Gastrocnemius medialis (tissue), 4 donors: ENCODE data around the gene PNMA6F. TPM values are rescaled to one million over a fixed set of nuclear protein-coding genes. Genes with fewer than 3 reads are reported as not detected.

Source experiments
- ATAC-seq, 2 donors: fragments of 150-250 bp; one replicate each; pipeline ENCODE4 v1.9.1; 2016
- DNase-seq, 2 donors: peaks; one replicate each; pipeline ENCODE4 v3.0.0-alpha.2; 2019
- H3K27ac ChIP-seq, 4 donors: fragments of 200-600 bp; sonication (generic); 1 replicate in 1 of 4; 2 replicates in 3 of 4; pipeline ENCODE4 v1.5.1; 2016 to 2018; ENCODE audit warnings: mild to moderate bottlenecking in 2 of 4, moderate library complexity in 1 of 4
- H3K27me3 ChIP-seq, 3 donors: fragments of 200-600 bp; sonication (generic) in 2 of 3; 1 replicate in 1 of 3; 2 replicates in 2 of 3; pipeline versions ENCODE4 v1.5.1 to v1.6.0; 2016 to 2019; ENCODE audit warnings: mild to moderate bottlenecking in 1 of 3, moderate library complexity in 1 of 3
- H3K36me3 ChIP-seq, 2 donors: fragments of 200-600 bp; sonication (generic) in 1 of 2; one replicate each; pipeline ENCODE4 v1.5.1; 2017 to 2018
- H3K4me1 ChIP-seq, 2 donors: fragments of 200-600 bp; sonication (generic) in 1 of 2; one replicate each; pipeline ENCODE4 v1.5.1; 2016 to 2017; ENCODE audit warnings: mild to moderate bottlenecking in 2 of 2
- H3K4me3 ChIP-seq, 4 donors: fragments of 200-600 bp; sonication (generic) in 3 of 4; 1 replicate in 1 of 4; 2 replicates in 3 of 4; pipeline ENCODE4 v1.5.1; 2016 to 2019; ENCODE audit warnings: mild to moderate bottlenecking in 2 of 4
- H3K9me3 ChIP-seq, 3 donors: fragments of 200-600 bp; sonication (generic) in 2 of 3; 1 replicate in 1 of 3; 2 replicates in 2 of 3; pipeline ENCODE4 v1.5.1; 2016 to 2019
- CTCF ChIP-seq, 5 experiments: fragments of 450-650 bp in 3 of 5; fragments of 200-600 bp in 2 of 5; sonication (generic) in 2 of 5; IDR thresholded peaks in 4 of 5; conservative IDR thresholded peaks in 1 of 5; 1 replicate in 4 of 5; 2 replicates in 1 of 5; pipeline ENCODE4 v1.5.1; 2016 to 2019; ENCODE audit warnings: antibody characterized with exemption in 5 of 5, mild to moderate bottlenecking in 3 of 5, moderate library complexity in 3 of 5
- POLR2A ChIP-seq, 2 donors: fragments of 450-650 bp; IDR thresholded peaks; one replicate each; pipeline ENCODE4 v1.6.1; 2017; ENCODE audit warnings: antibody characterized with exemption in 2 of 2, mild to moderate bottlenecking in 2 of 2, moderate library complexity in 2 of 2
- in situ Hi-C, 4 donors: fragments of 200-750 bp; cut with MboI; loops; one replicate each; pipeline versions ENCODE4 v1.15.0 to v1.8.0; 2017; ENCODE audit warnings: low sequenced_read_pairs in 4 of 4
- intact Hi-C: fragments of 100-400 bp; cut with DNase I; formaldehyde crosslinking; loops from one replicate; pipeline ENCODE4 v1.15.1; 2023; ENCODE audit warnings: low total_unique reads
- total RNA-seq, 4 donors: library from RNA; depleted of rRNA; stranded (reverse); fragments of >200 nt; gene quantifications; one replicate each; pipeline versions ENCODE4 v1.1.0 to v1.2.3, GENCODE V29; 2016

The PNMA6F gene
- not detected for total RNA-seq

DNA sequence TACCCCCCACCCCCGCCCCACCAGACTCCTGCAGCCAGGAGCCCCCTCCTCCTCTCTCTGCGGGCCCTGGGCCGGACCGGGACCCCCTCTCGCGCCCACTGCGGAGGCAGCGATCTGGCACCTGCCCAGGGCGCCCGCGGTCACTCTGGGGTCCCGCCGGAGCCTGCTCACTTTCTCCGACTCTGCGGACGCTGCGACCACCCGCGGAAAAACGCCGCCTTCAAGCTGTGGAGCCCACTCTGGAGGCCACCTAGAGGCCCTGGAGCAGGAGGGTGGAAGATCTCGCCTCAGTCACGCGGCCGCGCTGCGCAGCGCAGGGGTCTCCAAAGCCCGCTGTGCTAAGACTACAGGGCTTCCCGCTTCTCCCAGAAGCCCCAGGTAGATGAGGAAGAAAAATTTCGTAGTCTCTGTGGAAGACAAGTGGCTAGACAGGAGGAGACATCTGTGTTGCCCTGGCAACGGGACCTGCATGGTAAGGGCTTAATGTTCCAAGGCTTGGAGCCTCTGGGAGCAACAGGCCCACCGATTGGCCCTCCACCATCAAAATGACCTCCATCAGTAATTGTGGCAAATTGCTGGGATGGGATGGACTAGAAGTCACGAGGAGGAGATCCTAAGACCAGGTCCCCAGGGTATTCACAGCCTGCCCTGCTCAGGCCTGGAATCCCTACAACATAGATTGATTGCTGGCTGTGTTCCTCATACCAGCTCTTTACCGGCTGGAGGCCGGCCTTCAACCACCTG is at the start of gene PNMA6F:
Gene PNMA6F (minus strand): TSS at position 387 of the 744 bp plus-strand sequence. CDS start 1,093 bp downstream, outside the sequence.
- no peak within 1 kb of the TSS for H3K4me3 ChIP-seq
- intact Hi-C loops: no loop called here
- TF ChIP-seq CTCF (IDR thresholded peaks at IDR 0.05 in 4 of 5, conservative IDR thresholded peaks at IDR 0.05 in 1 of 5): no peak
- no peak for TF ChIP-seq POLR2A (IDR thresholded peaks at IDR 0.05)
- no peaks in the 10 kb centered on the region for H3K9me3 ChIP-seq
- in situ Hi-C loops: no loop called here
- no peaks in the 10 kb centered on the region for H3K36me3 ChIP-seq
- H3K27me3 ChIP-seq: peaks cover 0 to 16% (median 0%) of the 10 kb centered on the region in 3 donors
- ATAC-seq (no peak), DNase-seq (no peak)
- no peak within 1 kb of the TSS for H3K27ac ChIP-seq
- no peaks in the 10 kb centered on the region for H3K4me1 ChIP-seq

DNA sequence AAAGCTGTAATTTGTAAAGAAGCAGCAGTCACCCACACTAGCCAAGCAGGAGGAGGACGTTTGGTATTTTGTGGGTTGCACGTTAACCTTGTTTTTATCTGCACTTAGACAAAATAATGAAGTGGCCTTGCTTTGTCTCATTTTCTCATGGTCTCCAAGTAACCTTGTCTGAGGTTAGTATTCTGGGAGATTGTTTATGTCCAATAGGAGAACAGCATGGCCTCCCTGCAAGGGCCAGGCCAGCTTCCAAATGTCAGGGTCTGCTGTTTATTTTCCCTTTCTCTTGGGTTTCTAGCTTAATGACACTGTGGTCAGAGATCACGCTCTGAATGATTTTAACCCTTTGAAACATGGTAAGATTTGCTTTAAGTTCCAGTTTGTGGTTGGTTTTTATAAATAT is 49.7 kb upstream of the PNMA6F start:
- no peak for ATAC-seq
- H3K4me3 ChIP-seq: no peak overlapping the region
- in situ Hi-C loops: loop anchor here in 1 of 4 donors (25.0 kb wide), 1 partner anchor 209 kb away; no protein-coding TSS in a partner anchor
- intact Hi-C loops: no loop called here
- H3K27ac ChIP-seq: no peak overlapping the region
- no peaks in the 10 kb centered on the region for H3K9me3 ChIP-seq
- H3K27me3 ChIP-seq: peaks cover 0 to 2% (median 0%) of the 10 kb centered on the region in 3 donors
- no peaks in the 10 kb centered on the region for H3K4me1 ChIP-seq
- no peak for TF ChIP-seq CTCF (IDR thresholded peaks at IDR 0.05 in 4 of 5, conservative IDR thresholded peaks at IDR 0.05 in 1 of 5)
- no peak for TF ChIP-seq POLR2A (IDR thresholded peaks at IDR 0.05)
- H3K36me3 ChIP-seq: no peaks in the 10 kb centered on the region
- no peak for DNase-seq

GRCh38 chrX:153370293-153371055 is 48.9 kb upstream of the PNMA6F start:
- no peaks in the 10 kb centered on the region for H3K9me3 ChIP-seq
- peaks cover 0 to 4% (median 0%) of the 10 kb centered on the region in 3 donors for H3K27me3 ChIP-seq
- H3K27ac ChIP-seq: no peak overlapping the region
- no peaks in the 10 kb centered on the region for H3K4me1 ChIP-seq
- ATAC-seq (no peak), DNase-seq (no peak)
- no peaks in the 10 kb centered on the region for H3K36me3 ChIP-seq
- TF ChIP-seq CTCF (IDR thresholded peaks at IDR 0.05 in 4 of 5, conservative IDR thresholded peaks at IDR 0.05 in 1 of 5): no peak
- TF ChIP-seq POLR2A (IDR thresholded peaks at IDR 0.05): no peak
- intact Hi-C loops: no loop called here
- no peak overlapping the region for H3K4me3 ChIP-seq
- in situ Hi-C loops: loop anchor here in 1 of 4 donors (25.0 kb wide), 1 partner anchor 208 kb away; no protein-coding TSS in a partner anchor

GRCh38 chrX:153366878-153367538 is 45.4 kb upstream of the PNMA6F start:
- intact Hi-C loops: no loop called here
- DNase-seq (no peak), ATAC-seq (no peak)
- Histone ChIP-seq H3K27ac (no peak overlapping the region), H3K4me3 (no peak overlapping the region), H3K36me3 (no peaks in the 10 kb centered on the region), H3K9me3 (no peaks in the 10 kb centered on the region), H3K27me3 (peaks cover 0 to 4% (median 0%) of the 10 kb centered on the region in 3 donors), H3K4me1 (no peaks in the 10 kb centered on the region)
- no peak for TF ChIP-seq POLR2A (IDR thresholded peaks at IDR 0.05)
- TF ChIP-seq CTCF (IDR thresholded peaks at IDR 0.05 in 4 of 5, conservative IDR thresholded peaks at IDR 0.05 in 1 of 5): no peak
- in situ Hi-C loops: loop anchor here in 1 of 4 donors (25.0 kb wide), 1 partner anchor 205 kb away; no protein-coding TSS in a partner anchor
